ENCODE results near the gene KCMF1. TPM values are rescaled to one million over a fixed set of nuclear protein-coding genes. Genes with fewer than 3 reads are reported as not detected.

The KCMF1 gene
- total and polyA plus RNA-seq, 2 of the 13 experiments (the other 11 are each of a cell fraction or from before 2014, with no cell fraction given), result 62.1 to 116 TPM

GRCh38 chr2:84963692-84964405 is 7.1 kb upstream of the KCMF1 start (continued):
- peak; percentile 67; the same call in 1 of the 2 replicates for TF ChIP-seq SNAPC4 (CRISPR knock-in tag; IDR thresholded peaks at IDR 0.05)
- TF ChIP-seq PHF20 (CRISPR knock-in tag; IDR thresholded peaks at IDR 0.05), result 0 out of 2 replicates have a peak, but pooled peaks have one; percentile 35
- peak; percentile 89 for TF ChIP-seq ZNF580 (CRISPR knock-in tag; IDR thresholded peaks at IDR 0.05; ENCODE audit: borderline replicate concordance, low read depth)
- peak; percentile 72; the same call in 1 of the 2 replicates for TF ChIP-seq ZMYM3 (CRISPR knock-in tag; IDR thresholded peaks at IDR 0.05)
- no peak for TF ChIP-seq ZSCAN12 (CRISPR knock-in tag; IDR thresholded peaks at IDR 0.05)
- no peak; the same call in none of the 2 replicates for TF ChIP-seq ZNF687 (CRISPR knock-in tag; IDR thresholded peaks at IDR 0.05)
- peak; percentile 96 for TF ChIP-seq RARA (CRISPR knock-in tag; IDR thresholded peaks at IDR 0.05)
- TF ChIP-seq FUBP1 (CRISPR knock-in tag; IDR thresholded peaks at IDR 0.05; ENCODE audit: borderline replicate concordance), result no peak
- peak; percentile 71 for TF ChIP-seq ELF1 (CRISPR knock-in tag; IDR thresholded peaks at IDR 0.05)
- peak; percentile 99; the same call in 1 of the 2 replicates for TF ChIP-seq CHD4 (IDR thresholded peaks at IDR 0.05; ENCODE audit: borderline replicate concordance, low read length)
- peak; percentile 87 for TF ChIP-seq BCL6 (CRISPR knock-in tag; IDR thresholded peaks at IDR 0.05)
- no peak for TF ChIP-seq ZFY (CRISPR knock-in tag; IDR thresholded peaks at IDR 0.05)
- TF ChIP-seq ZNF605 (CRISPR knock-in tag; IDR thresholded peaks at IDR 0.05), result peak; percentile 92
- TF ChIP-seq ZNF264 (CRISPR knock-in tag; IDR thresholded peaks at IDR 0.05), result peak; percentile 93
- peak; percentile 79; the same call in 1 of the 2 replicates for TF ChIP-seq ZFP1 (CRISPR knock-in tag; IDR thresholded peaks at IDR 0.05)
- no peak for TF ChIP-seq ZNF616 (CRISPR knock-in tag; IDR thresholded peaks at IDR 0.05; ENCODE audit: low read depth)
